IMR-90 (cell line): ENCODE data around the gene ALDH2. TPM values are rescaled to one million over a fixed set of nuclear protein-coding genes. Genes with fewer than 3 reads are reported as not detected.

Experiments used
- ATAC-seq: fragments of 200-7000 bp; cut with Tn5 transposase; 2 replicates; pipeline ENCODE4 v1.9.1; 2020; ENCODE audit warnings: low read depth, mild to moderate bottlenecking, moderate library complexity
- BruUV-seq: library from RNA; stranded (reverse); fragments of 400-500 nt; replicated peaks from 2 replicates; lab custom pipeline; 2021; lab: Mats Ljungman, UMichigan
- CTCF ChIA-PET: fragments of 300-600 bp; formaldehyde crosslinking; extraction: SDS; loops from one replicate; lab custom pipeline; 2021; ENCODE audit warnings: antibody characterized with exemption; lab: Yijun Ruan, JAX
- POLR2A ChIA-PET: fragments of 300-600 bp; sonication (Branson Sonifier 250); formaldehyde crosslinking; loops from one replicate; lab custom pipeline; 2022; ENCODE audit warnings: antibody characterized with exemption; ENCODE audit not compliant: unreplicated experiment; lab: Charles Lee
- DNase-seq: peaks from one replicate; pipeline ENCODE4 v3.0.0; 2013
- H2AFZ ChIP-seq: replicated peaks from 2 replicates; pipeline ENCODE3; 2013; ENCODE audit warnings: low read length, mild to moderate bottlenecking; ENCODE audit not compliant: poor library complexity
- H2AK5ac ChIP-seq: 2 replicates; pipeline ENCODE4 v1.6.1; 2013; ENCODE audit warnings: low read depth, low read length, inconsistent platforms
- H2AK9ac ChIP-seq: replicated peaks from 2 replicates; pipeline ENCODE3; 2013; ENCODE audit warnings: mild to moderate bottlenecking, low read depth, low read length, moderate library complexity; ENCODE audit not compliant: poor library complexity
- H2BK120ac ChIP-seq: 2 replicates; pipeline ENCODE4 v1.6.1; 2013; ENCODE audit warnings: low read depth, low read length, inconsistent platforms
- H2BK15ac ChIP-seq: 3 replicates; pipeline ENCODE4 v1.6.1; 2013; ENCODE audit warnings: low read depth, low read length, inconsistent platforms
- H2BK20ac ChIP-seq: 2 replicates; pipeline ENCODE4 v1.6.1; 2013; ENCODE audit warnings: low read depth, mild to moderate bottlenecking, inconsistent platforms, low read length, moderate library complexity
- H2BK5ac ChIP-seq: 2 replicates; pipeline ENCODE4 v1.6.1; 2013; ENCODE audit warnings: mild to moderate bottlenecking, low read depth, low read length, inconsistent platforms; ENCODE audit not compliant: poor library complexity, severe bottlenecking
- H3K14ac ChIP-seq: replicated peaks from 2 replicates; pipeline ENCODE4 v1.6.1; 2013; ENCODE audit warnings: low read depth, low read length, inconsistent platforms
- H3K18ac ChIP-seq: 2 replicates; pipeline ENCODE4 v1.6.1; 2013; ENCODE audit warnings: low read depth, low read length, control low read depth
- H3K23ac ChIP-seq: 2 replicates; pipeline ENCODE4 v1.6.1; 2013; ENCODE audit warnings: low read depth, low read length, inconsistent platforms
- H3K27ac ChIP-seq: 2 replicates; pipeline ENCODE4 v1.5.1; 2013; ENCODE audit warnings: mild to moderate bottlenecking, control low read depth, low read length; ENCODE audit not compliant: insufficient read depth
- H3K27me3 ChIP-seq: 2 replicates; pipeline ENCODE4 v1.6.1; 2013; ENCODE audit warnings: low read length; ENCODE audit not compliant: control insufficient read depth, insufficient read depth
- H3K36me3 ChIP-seq: 2 replicates; pipeline ENCODE4 v1.6.1; 2013; ENCODE audit warnings: low read length, mixed read lengths; ENCODE audit not compliant: control insufficient read depth, insufficient read depth
- H3K4ac ChIP-seq: 2 replicates; pipeline ENCODE4 v1.6.1; 2013; ENCODE audit warnings: low read depth, low read length, inconsistent platforms
- H3K4me1 ChIP-seq: 2 replicates; pipeline ENCODE4 v1.6.1; 2013; ENCODE audit warnings: low read length, mixed read lengths; ENCODE audit not compliant: control insufficient read depth, insufficient read depth
- H3K4me2 ChIP-seq: 2 replicates; pipeline ENCODE4 v1.6.1; 2013; ENCODE audit warnings: low read depth, mild to moderate bottlenecking, control low read depth, low read length, moderate library complexity
- H3K4me3 ChIP-seq: 2 replicates; pipeline ENCODE4 v1.5.1; 2013; ENCODE audit warnings: low read depth, mild to moderate bottlenecking, control low read depth, low read length, moderate library complexity; ENCODE audit not compliant: insufficient read depth
- H3K56ac ChIP-seq: 2 replicates; pipeline ENCODE4 v1.6.1; 2013; ENCODE audit warnings: low read length, inconsistent platforms; ENCODE audit not compliant: insufficient read depth; ENCODE audit errors: extremely low read depth
- H3K79me1 ChIP-seq, 2 experiments: 2 replicates each; pipeline ENCODE4 v1.6.1; 2013; ENCODE audit warnings: low read length in 2 of 2, inconsistent platforms in 1 of 2, low read depth in 1 of 2
- H3K9ac ChIP-seq: 2 replicates; pipeline ENCODE4 v1.6.1; 2013; ENCODE audit warnings: low read depth, low read length, control low read depth
- H3K9me1 ChIP-seq: 2 replicates; pipeline ENCODE4 v1.6.1; 2013; ENCODE audit warnings: low read length, inconsistent platforms; ENCODE audit not compliant: insufficient read depth
- H3K9me3 ChIP-seq: 2 replicates; pipeline ENCODE4 v1.6.1; 2013; ENCODE audit warnings: low read length; ENCODE audit not compliant: control insufficient read depth, insufficient read depth
- H4K20me1 ChIP-seq: 2 replicates; pipeline ENCODE4 v1.6.1; 2013; ENCODE audit warnings: low read length, inconsistent platforms; ENCODE audit not compliant: insufficient read depth
- H4K5ac ChIP-seq: 2 replicates; pipeline ENCODE4 v1.6.1; 2013; ENCODE audit warnings: mild to moderate bottlenecking, low read depth, low read length, control low read depth
- H4K8ac ChIP-seq, 2 experiments: 2 replicates each; pipeline ENCODE4 v1.6.1; 2013; ENCODE audit warnings: low read depth in 2 of 2, low read length in 2 of 2, control low read depth in 1 of 2, inconsistent platforms in 1 of 2
- H4K91ac ChIP-seq: 2 replicates; pipeline ENCODE4 v1.6.1; 2013; ENCODE audit warnings: low read depth, low read length, inconsistent platforms; ENCODE audit not compliant: insufficient read depth
- CTCF ChIP-seq: conservative IDR thresholded peaks from 2 replicates; pipeline ENCODE4 v1.5.1; 2012; ENCODE audit warnings: mild to moderate bottlenecking, low read depth, low read length, improper control_type of control experiment
- FOS ChIP-seq: fragments of 150-350 bp; IDR thresholded peaks from 2 replicates; pipeline ENCODE4 v1.6.1; 2016; ENCODE audit warnings: low read depth, low read length
- MAFK ChIP-seq: IDR thresholded peaks from 2 replicates; pipeline ENCODE4 v1.6.1; 2012; ENCODE audit warnings: low read depth, low read length, improper control_type of control experiment
- MAZ ChIP-seq: IDR thresholded peaks from 2 replicates; pipeline ENCODE4 v1.6.1; 2012; ENCODE audit warnings: low read depth, mild to moderate bottlenecking, low read length, improper control_type of control experiment, moderate library complexity, borderline replicate concordance
- MXI1 ChIP-seq: IDR thresholded peaks from 2 replicates; pipeline ENCODE4 v1.6.1; 2012; ENCODE audit warnings: low read depth, mild to moderate bottlenecking, low read length, moderate library complexity, borderline replicate concordance
- RAD21 ChIP-seq: IDR thresholded peaks from 2 replicates; pipeline ENCODE4 v1.6.1; 2012; ENCODE audit warnings: low read length, improper control_type of control experiment
- RCOR1 ChIP-seq: IDR thresholded peaks from 2 replicates; pipeline ENCODE4 v1.6.1; 2012; ENCODE audit warnings: mild to moderate bottlenecking, low read length, improper control_type of control experiment; ENCODE audit not compliant: insufficient replicate concordance
- SMC3 ChIP-seq: fragments of 150-350 bp; IDR thresholded peaks from 2 replicates; pipeline ENCODE4 v1.6.1; 2016; ENCODE audit warnings: low read depth, mild to moderate bottlenecking, antibody characterized with exemption, low read length, moderate library complexity
- WGBS, 2 experiments: methylation state at CpG; one replicate each; pipeline versions ENCODE4 v1.1.5 to v1.1.7; 2013; ENCODE audit warnings: missing lambda C conversion rate in 2 of 2; ENCODE audit not compliant: insufficient read length in 1 of 2; ENCODE audit errors: extremely low coverage in 2 of 2; 5-methylcytosine and 5-hydroxymethylcytosine counted together
- dilution Hi-C: fragments of 300-500 bp; cut with HindIII; formaldehyde crosslinking; loops from one replicate; pipeline ENCODE4 v1.14.3; 2018; ENCODE audit warnings: low sequenced_read_pairs; ENCODE audit not compliant: unreplicated experiment
- in situ Hi-C: fragments of 300-500 bp; cut with MboI; formaldehyde crosslinking; loops from 3 replicates; pipeline ENCODE4 v1.14.3; 2019; ENCODE audit warnings: low sequenced_read_pairs, inconsistent platforms, mixed read lengths
- intact Hi-C: fragments of 100-400 bp; cut with micrococcal nuclease; formaldehyde crosslinking; loops from 2 replicates; pipeline ENCODE4 v1.10.0; 2022
- polyA plus RNA-seq, 3 experiments: library from polyadenylated mRNA; depleted of rRNA; stranded (reverse); fragments of >200 nt; gene quantifications; 2 replicates each; pipeline ENCODE4 v1.2.3, GENCODE V29; 2012; ENCODE audit warnings: low replicate concordance in 1 of 3
- total RNA-seq: library from RNA; depleted of rRNA; stranded (reverse); fragments of >200 nt; gene quantifications from 2 replicates; pipeline ENCODE4 v1.2.3, GENCODE V29; 2012

Gene ALDH2
- total and polyA plus RNA-seq, 2 of the 4 experiments (the other 2 are of a cell fraction): 16.0 to 41.2 TPM

GRCh38 chr12:111822886-111823285 is 56.2 kb downstream of the ALDH2 start:
- H2AFZ ChIP-seq: no peak overlapping the region

More at GRCh38 chr12:111822886-111823285, 56.2 kb downstream of the ALDH2 start:
- Histone ChIP-seq H3K27me3 (peaks cover 8% of the 10 kb centered on the region), H2AK5ac (no peak overlapping the region), H2BK5ac (no peak overlapping the region), H3K56ac (no peak overlapping the region), H3K79me1 (no peaks in the 10 kb centered on the region), H4K5ac (no peak overlapping the region), H3K18ac (no peak overlapping the region), H2AK9ac (no peak overlapping the region), H3K27ac (no peak overlapping the region), H3K23ac (no peak overlapping the region), H3K4me3 (no peak overlapping the region), H3K9me1 (no peaks in the 10 kb centered on the region), H3K4me2 (no peak overlapping the region), H2BK120ac (no peak overlapping the region), H3K36me3 (no peaks in the 10 kb centered on the region), H3K4ac (no peak overlapping the region), H3K9ac (no peak overlapping the region), H3K14ac (no peak overlapping the region), H4K20me1 (no peaks in the 10 kb centered on the region), H4K8ac (no peak overlapping the region), H4K91ac (no peak overlapping the region), H3K9me3 (no peaks in the 10 kb centered on the region), H3K4me1 (no peaks in the 10 kb centered on the region), H2BK15ac (no peak overlapping the region), H2BK20ac (no peak overlapping the region)
- dilution Hi-C loops (no loop called here), in situ Hi-C loops (no loop called here), intact Hi-C loops (no loop called here)
- TF ChIP-seq MAFK (no peak), SMC3 (no peak), CTCF (no peak), MXI1 (no peak), RAD21 (no peak), RCOR1 (no peak), MAZ (no peak), FOS (no peak)
- POLR2A ChIA-PET: no interaction called here
- no peak for DNase-seq
- BruUV-seq: no TSS peak
- no CpG with 5 or more reads among the region's 2 CpGs for WGBS, 2 experiments
- CTCF ChIA-PET: interaction anchor here (1.0 kb wide), 1 partner anchor 8 kb away, joined by 3 read pairs; no protein-coding TSS in a partner anchor
- ATAC-seq: no peak
